Measurements from ENCODE around the gene ANKS3.
A peak's percentile ranks its signal among the peaks of the same experiment; 100 is the strongest.

Gene ANKS3

GRCh38 chr16:4677390-4677789, 56.7 kb downstream of the ANKS3 start:
- DNase-seq (ENCODE audit: extremely low spot score, insufficient read length, low read depth) (no peak), FAIRE-seq (no peak)

GRCh38 chr16:4676831-4677230, 57.2 kb downstream of the ANKS3 start:
- no peak for DNase-seq (ENCODE audit: extremely low spot score, insufficient read length, low read depth)
- no peak for FAIRE-seq

GRCh38 chr16:4675864-4676786, 57.9 kb downstream of the ANKS3 start:
- DNase-seq (ENCODE audit: extremely low spot score, insufficient read length, low read depth): no peak
- FAIRE-seq: no peak

GRCh38 chr16:4674926-4675530, 59.0 kb downstream of the ANKS3 start:
- DNase-seq (ENCODE audit: extremely low spot score, insufficient read length, low read depth) (no peak), FAIRE-seq (no peak)

GRCh38 chr16:4673387-4674046, 60.6 kb downstream of the ANKS3 start:
- DNase-seq (ENCODE audit: extremely low spot score, insufficient read length, low read depth): no peak
- FAIRE-seq: no peak

GRCh38 chr16:4668313-4668960, 65.6 kb downstream of the ANKS3 start:
- FAIRE-seq (no peak), DNase-seq (ENCODE audit: extremely low spot score, insufficient read length, low read depth) (no peak)

- no peak for FAIRE-seq
- no peak for DNase-seq (ENCODE audit: extremely low spot score, insufficient read length, low read depth)
Measured at GRCh38 chr16:4667203-4667963, 66.7 kb downstream of the ANKS3 start.

- DNase-seq (ENCODE audit: extremely low spot score, insufficient read length, low read depth) (no peak), FAIRE-seq (no peak)
Measured at GRCh38 chr16:4666537-4667202, 67.4 kb downstream of the ANKS3 start.

- peak; percentile 58 for FAIRE-seq
- peak; percentile 42 for DNase-seq (ENCODE audit: extremely low spot score, insufficient read length, low read depth)
Measured at GRCh38 chr16:4664538-4665418, 69.3 kb downstream of the ANKS3 start.

GRCh38 chr16:4663777-4664465, 70.2 kb downstream of the ANKS3 start:
- DNase-seq (ENCODE audit: extremely low spot score, insufficient read length, low read depth): no peak
- FAIRE-seq: no peak

GRCh38 chr16:4663465-4663776, 70.7 kb downstream of the ANKS3 start:
- DNase-seq (ENCODE audit: extremely low spot score, insufficient read length, low read depth) (no peak), FAIRE-seq (no peak)

GRCh38 chr16:4661661-4662060, 72.4 kb downstream of the ANKS3 start:
- FAIRE-seq (no peak), DNase-seq (ENCODE audit: extremely low spot score, insufficient read length, low read depth) (no peak)

- FAIRE-seq: peak; percentile 45
- DNase-seq (ENCODE audit: extremely low spot score, insufficient read length, low read depth): no peak
Measured at GRCh38 chr16:4660454-4661007, 73.5 kb downstream of the ANKS3 start.

- no peak for DNase-seq (ENCODE audit: extremely low spot score, insufficient read length, low read depth)
- FAIRE-seq: no peak
Measured at GRCh38 chr16:4659363-4660353, 74.4 kb downstream of the ANKS3 start.

- FAIRE-seq (no peak), DNase-seq (ENCODE audit: extremely low spot score, insufficient read length, low read depth) (no peak)
Measured at GRCh38 chr16:4656695-4657686, 77.1 kb downstream of the ANKS3 start.

Measured in GM18507 (cell line).